Left renal pelvis (tissue), 4 donors: Measurements from ENCODE around the gene RALA. TPM values are rescaled to one million over a fixed set of nuclear protein-coding genes. Genes with fewer than 3 reads are reported as not detected.
"Not testable (repeated sequence)": the region's sequence is repeated elsewhere in the genome, so short reads cannot be mapped to it uniquely, and the experiment has no call there.

Experiments used
- DNase-seq, 4 donors: peaks; one replicate each; pipeline ENCODE4 v3.0.0-alpha.2; 2013; ENCODE audit warnings: low read depth in 4 of 4, low spot score in 3 of 4
- polyA plus RNA-seq, 4 donors: library from polyadenylated mRNA; unstranded; fragments of 120-200 nt; gene quantifications; one replicate each; pipeline ENCODE4 v1.2.1, GENCODE V29; 2013; ENCODE audit not compliant: insufficient read length in 4 of 4

RALA gene
- polyA plus RNA-seq, 4 donors = 64.9 to 79.6 (median 75.0) TPM

- DNase-seq = no peak
These were observed 98.0 kb downstream of the RALA start for GRCh38 chr7:39721345-39721744.

- no peak for DNase-seq
These were observed 98.7 kb downstream of the RALA start for GRCh38 chr7:39721919-39722597.

DNA sequence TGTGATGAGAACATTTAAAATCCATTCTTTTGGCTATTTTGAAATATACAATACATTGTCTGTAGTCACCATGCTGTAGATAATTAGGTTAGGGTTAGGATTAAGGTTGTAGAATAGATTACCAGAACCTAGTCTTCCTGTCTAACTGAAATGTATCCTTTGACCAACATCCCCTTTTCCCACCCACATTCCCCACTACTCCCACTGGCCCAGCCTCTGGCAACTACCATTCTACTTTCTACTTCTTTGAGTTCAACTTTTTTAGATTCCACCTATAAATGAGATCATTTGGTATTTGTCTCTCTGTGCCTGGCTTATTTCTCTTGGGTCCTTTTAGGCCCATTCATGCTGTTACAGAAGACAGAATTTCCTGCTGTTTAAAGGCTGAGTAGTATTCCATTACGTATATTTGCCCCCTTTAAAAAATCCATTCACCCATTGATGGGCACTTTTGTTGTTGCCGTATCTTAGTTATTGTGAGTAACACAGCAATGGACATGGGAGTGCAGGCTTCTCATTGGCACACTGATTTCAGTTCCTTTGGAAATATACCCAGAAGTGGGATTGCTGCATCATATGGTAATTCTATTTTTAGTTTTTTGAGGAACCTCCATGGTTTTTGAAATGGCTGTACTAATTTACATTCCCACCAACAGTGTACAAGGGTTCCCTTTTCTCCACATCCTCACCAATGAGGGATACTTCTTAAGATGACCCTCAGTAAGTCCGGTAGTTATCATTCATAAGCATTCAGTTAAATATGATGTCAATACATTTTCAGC lies 104.0 kb downstream of the RALA start:
- DNase-seq = no peak

DNA sequence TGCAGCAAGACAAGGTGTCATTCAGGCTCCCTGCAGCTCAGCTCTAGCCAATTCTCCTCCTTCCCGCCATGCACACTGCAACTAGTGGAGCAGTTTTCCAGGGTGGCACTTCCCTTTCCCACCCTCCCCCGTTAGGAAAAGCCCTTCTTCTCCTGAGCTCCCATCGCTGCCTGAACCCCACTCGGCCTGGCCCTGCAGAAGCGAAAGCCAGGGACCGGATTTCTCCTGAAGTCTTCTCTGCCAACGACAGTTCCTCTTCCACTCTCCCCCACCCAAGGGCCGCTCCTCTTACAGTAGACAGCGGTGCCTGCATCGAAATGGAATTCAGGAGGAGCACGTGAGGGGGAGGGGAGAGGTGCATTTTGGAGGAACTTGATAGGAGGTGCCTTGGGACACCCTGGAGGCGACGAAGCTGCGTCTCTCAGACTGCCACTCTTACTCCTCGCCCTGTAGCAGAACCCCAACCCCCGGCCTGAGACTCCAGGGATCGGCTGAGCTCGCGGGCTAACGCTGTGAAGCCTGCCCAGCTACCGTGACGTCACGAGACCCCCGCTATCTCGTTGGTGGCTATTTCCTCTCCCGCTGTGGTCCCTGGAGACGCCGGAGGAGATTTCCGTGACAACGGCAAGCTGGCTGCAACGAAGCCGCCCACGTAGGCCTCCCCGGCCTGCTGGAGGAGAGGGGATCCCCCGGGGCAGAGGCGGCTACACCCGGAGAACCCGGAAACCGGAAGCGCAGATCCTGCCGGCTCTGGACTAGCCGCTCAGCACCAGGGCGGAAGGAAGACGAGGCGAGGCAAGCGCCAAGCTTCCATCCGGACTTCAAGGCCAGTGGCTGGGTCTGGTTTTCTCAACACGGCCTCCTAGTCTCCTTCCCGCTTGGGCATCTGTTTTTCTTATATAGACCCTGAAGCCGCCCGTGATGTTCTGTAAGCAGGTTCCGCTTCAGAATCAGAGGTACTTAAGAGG lies 109.7 kb downstream of the RALA start:
- DNase-seq = peak; percentile 88 to 92 (median 90)

GRCh38 chr7:39733881-39734632 lies 110.7 kb downstream of the RALA start:
- no peak for DNase-seq

GRCh38 chr7:39734633-39735004 lies 111.2 kb downstream of the RALA start:
- no peak for DNase-seq

GRCh38 chr7:39735903-39736302 lies 112.5 kb downstream of the RALA start:
- no peak for DNase-seq

GRCh38 chr7:39741942-39742623 lies 118.7 kb downstream of the RALA start:
- no peak for DNase-seq

DNA sequence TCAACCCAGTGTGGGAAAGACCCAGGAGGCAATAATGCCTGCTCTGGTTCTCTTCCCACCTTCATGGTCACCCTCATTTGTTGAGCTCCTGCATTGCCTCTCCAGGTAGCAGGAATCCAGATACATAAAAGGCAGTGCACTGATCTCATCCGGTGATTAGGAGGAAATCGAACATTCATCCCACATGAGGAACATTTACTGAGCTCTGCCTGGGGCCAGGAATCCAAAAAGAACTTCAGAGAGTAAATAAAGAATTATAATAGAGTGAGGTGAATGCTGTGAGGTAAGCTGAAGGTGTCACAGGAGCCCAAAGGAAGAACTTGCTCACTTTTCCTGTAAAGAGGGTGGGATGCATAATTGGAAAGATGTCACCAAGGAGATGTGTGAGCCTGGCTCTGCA lies 121.2 kb downstream of the RALA start:
- no peak for DNase-seq

GRCh38 chr7:39745320-39745719 lies 121.9 kb downstream of the RALA start:
- DNase-seq = no peak

DNA sequence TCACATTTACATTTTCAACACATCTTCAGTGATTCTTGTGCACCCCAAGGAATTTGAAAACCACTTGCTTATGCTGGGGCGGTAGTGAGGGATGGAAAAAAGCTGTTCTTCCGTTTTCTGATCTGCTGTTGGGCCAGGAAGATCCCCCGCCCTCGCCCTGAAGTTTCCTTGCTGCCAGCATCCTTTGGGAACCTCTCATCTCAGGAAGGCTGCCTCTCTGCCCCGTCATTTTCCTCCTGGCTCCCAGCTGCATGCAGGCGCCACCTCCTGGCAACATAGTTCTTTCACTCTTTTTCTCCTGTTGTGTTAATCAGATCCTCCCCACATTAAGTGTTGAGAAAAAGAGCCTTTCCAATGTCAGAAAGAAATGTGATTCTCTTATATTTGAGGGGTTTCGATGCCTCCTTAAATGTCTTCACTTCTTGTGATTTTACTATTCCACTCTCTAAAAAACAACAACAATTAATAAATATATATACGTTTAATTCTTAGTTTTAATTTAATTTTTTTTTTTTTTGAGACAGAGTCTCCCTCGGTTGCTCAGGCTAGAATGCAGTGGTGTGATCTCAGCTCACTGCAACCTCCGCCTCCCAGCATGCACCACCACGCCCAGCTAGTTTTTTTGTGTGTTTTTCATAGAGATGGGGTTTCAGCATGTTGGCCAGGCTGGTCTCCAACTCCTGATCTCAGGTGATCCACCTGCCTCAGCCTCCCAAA lies 122.9 kb downstream of the RALA start:
- peak in 2 of 4 donors; percentile 48 to 54 for DNase-seq

DNA sequence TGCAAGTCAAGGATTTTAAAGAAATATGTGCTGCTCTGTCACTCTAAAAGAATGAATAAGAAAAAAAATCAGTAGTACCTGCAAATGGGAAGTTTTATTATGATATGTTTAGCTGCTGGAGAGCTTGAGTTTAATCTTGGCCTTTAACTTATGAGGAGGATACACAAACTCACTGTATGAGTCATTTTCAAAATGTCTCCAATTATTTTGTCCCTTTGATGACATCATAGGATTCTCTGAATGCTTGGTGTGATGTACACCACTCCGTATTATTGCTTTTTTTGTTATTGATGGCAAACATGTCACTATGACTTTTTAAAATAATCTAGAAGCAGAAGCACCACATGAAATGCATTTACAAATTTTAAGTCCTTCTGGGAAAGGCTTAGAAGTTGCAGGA lies 125.8 kb downstream of the RALA start:
- no peak for DNase-seq

- DNase-seq = no peak
These were observed 126.3 kb downstream of the RALA start for GRCh38 chr7:39749717-39750116.

- no peak for DNase-seq
These were observed 127.1 kb downstream of the RALA start for GRCh38 chr7:39750253-39751077.

- DNase-seq = not testable (repeated sequence)
These were observed 129.9 kb downstream of the RALA start for GRCh38 chr7:39753237-39753636.

DNA sequence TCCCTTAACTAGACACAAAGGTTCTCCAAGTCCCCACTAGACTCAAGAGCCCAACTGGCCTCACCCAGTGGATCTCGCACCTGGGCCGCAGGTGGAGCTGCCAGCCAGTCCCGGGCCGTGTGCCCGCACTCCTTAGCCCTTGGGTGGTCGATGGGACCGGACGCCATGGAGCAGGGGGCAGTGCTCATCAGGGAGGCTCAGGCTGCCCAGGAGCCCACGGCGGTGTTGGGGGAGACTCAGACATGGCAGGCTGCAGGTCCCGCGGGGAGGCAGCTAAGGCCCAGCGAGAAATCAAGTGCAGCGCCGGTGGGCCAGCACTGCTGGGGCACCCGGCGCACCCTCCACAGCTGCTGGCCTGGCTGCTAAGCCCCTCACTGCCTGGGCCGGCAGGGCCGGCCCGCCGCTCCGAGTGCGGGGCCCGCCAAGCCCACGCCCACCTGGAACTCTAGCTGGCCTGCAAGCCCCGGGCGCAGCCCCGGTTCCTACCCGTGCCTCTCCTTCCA lies 130.5 kb downstream of the RALA start:
- no peak for DNase-seq

DNA sequence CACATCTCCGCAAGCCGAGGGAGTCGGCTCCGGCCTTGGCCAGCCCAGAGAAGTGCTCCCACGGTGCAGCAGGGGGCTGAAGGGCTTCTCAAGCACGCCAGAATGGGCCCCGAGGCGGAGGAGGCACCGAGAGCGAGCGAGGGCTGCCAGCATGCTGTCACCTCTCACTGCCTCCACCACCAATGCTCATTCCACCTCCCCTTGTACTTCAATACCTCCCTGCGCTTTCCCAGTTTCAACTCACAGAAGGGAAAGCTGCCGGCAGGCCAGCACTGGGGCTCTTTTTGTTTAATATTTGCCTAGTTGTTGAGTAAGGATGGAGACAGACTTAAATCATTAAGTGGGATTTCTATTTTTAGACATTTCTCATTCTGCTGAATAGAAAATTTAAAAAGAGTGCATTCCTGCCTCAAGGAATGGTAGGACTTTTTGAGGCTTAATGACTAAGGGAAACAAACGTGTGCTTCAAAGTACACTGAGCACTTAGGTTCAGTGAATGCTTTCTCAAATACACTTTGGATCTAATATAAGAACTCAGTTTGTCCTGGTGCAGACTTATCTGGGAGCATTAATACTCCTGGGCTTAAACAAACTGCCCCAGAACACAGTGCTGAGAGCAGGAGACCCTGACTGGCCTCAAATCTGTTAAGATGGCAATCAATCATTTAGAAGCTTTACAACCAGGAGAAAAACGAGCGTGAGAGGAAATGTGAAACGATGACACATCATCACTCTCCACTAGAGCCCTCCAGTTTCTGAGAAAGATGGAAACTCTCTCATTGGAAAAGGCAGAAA lies 131.2 kb downstream of the RALA start:
- DNase-seq = peak in 1 of 4 donors; percentile 24
